Erythroblast (primary cell): ENCODE results near the gene CDH6.

ENCODE experiments used
- DNase-seq, 2 experiments: peaks; one replicate each; lab custom pipeline; 2025; lab: John Stamatoyannopoulos, UW
- GATA1 ChIP-seq: IDR thresholded peaks from 2 replicates; pipeline ENCODE4 v1.6.1; 2011; ENCODE audit warnings: low read depth, mild to moderate bottlenecking, control low read depth, low read length, moderate library complexity
- POLR2A ChIP-seq: IDR thresholded peaks from 2 replicates; pipeline ENCODE4 v1.6.1; 2011; ENCODE audit warnings: mild to moderate bottlenecking, low read length

CDH6 gene

DNA sequence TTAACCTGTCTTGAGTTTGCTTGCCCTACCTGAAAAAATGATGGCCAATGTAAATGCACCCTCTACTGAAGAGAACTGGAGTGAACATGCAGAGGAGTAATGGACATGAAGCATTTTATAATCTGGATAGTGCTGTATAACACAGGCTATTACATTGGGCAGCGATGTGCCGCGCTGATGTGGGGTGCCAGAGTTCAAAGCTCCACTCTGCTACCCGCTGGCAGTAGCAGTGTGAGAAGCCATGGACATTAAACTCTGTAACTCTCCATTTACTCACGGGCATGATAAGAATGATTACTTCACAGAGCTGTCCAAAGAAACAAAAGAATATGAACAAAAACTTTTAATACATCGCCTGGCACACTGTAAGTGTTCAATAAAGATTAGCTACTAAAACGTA is 7.5 kb upstream of the CDH6 start:
- TF ChIP-seq GATA1, result no peak
- no peak for TF ChIP-seq POLR2A
- DNase-seq, result no peak

DNA sequence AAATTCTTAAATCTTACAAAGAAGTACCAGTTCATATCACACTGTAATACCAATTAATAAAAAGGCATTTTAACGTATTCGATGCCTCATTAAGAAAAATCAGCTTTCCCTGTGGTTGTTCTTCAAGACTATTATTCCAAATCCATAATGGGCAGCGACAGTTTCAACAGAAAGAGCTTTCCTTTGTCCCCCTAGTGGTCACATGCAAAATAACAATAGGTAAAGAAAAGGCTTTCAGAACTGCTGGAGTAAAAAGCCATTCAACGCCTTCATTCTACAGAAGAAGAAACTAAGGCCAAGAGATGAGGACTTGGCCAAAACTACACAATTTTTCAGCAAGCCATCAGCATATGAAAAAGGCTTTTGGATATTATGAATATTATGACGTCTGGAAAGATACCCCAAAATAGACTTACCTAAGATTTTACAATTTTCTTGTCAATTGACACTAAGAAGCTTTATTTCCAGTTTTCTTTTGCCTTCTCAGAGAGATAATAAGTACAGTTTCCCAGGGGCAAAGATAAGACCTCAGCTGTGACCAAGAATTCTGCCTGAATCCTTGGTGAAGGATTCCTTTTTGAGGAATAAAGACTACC is 6.7 kb upstream of the CDH6 start:
- TF ChIP-seq POLR2A (no peak), GATA1 (no peak)
- DNase-seq, result peak; percentile 8 to 44

DNA sequence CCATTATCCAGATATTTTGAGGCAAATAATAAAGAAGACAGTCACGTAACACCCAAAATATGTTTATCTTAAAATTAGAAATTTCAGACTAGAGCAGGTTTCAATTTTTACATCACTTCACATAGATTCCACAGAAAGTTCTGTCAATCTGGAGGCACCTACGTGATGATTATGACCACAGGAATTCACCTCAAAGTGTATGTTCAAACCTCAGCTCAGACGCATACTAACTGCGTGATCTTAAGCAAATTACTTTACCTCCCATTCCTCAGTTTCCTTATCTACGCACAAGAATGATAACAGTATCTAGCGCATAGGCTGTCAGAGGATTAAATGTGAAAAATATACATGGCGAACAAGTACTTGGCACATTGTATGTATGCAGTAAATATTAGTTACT is 5.9 kb upstream of the CDH6 start:
- DNase-seq, result no peak
- TF ChIP-seq POLR2A (no peak), GATA1 (no peak)

DNA sequence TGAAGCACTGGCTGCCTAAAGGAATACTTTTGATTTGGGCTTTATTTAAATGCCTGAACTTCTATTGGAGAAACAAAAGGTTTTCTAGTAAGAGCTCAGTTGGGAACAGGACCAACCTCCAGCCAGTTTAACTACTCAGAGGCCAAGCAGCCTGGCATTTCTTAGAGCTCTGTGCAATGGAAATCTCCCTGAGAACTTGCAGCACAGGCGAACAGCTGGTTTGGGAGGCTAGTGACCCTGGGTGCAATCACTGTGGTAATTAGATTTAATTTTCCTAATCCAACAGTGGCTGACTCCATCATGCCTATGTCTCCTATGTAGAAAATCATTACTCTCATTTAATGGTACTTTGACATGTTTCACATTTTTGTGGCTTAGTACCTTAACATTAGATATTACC is 1.0 kb upstream of the CDH6 start:
- no peak for TF ChIP-seq GATA1
- TF ChIP-seq POLR2A, result no peak
- DNase-seq, result no peak

DNA sequence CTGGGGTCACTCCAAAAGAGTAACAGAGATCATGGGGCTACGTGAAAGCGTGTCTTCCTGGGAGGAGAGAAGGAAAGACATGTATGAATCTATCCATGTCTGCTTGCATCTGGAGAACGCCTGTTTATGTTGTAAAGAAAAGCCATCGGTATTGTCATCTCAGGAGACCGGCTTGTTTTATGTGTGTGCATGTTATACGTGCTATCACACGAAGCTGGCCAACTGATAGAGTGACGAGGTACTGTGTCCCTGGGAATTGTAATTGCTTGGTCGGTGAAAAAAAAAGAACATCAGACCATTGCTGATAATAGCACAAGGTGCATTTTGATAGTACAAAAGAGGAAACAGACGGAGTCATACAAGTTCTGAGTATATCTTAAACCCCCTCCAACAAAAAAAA is 370 bp upstream of the CDH6 start:
- TF ChIP-seq POLR2A, result no peak
- no peak for TF ChIP-seq GATA1
- no peak for DNase-seq

DNA sequence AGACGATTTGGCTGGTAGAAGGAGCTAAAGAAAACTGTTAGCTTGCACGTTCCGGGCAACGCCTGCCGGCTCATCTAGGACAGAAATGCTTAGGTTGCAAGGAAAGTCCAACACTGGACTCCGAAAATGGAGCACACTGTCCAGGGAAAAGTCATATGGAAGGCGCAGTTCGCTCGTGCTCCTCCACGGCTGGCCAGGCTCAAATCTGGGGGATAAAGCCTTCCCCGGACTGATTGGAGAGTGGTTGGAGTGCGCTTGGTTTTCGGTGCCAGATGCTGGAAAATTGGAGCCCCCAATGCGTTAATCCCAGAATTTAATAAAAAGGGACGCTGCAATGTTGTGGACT is 955 bp downstream of the CDH6 start:
- no peak for DNase-seq
- TF ChIP-seq GATA1, result no peak
- TF ChIP-seq POLR2A, result no peak

DNA sequence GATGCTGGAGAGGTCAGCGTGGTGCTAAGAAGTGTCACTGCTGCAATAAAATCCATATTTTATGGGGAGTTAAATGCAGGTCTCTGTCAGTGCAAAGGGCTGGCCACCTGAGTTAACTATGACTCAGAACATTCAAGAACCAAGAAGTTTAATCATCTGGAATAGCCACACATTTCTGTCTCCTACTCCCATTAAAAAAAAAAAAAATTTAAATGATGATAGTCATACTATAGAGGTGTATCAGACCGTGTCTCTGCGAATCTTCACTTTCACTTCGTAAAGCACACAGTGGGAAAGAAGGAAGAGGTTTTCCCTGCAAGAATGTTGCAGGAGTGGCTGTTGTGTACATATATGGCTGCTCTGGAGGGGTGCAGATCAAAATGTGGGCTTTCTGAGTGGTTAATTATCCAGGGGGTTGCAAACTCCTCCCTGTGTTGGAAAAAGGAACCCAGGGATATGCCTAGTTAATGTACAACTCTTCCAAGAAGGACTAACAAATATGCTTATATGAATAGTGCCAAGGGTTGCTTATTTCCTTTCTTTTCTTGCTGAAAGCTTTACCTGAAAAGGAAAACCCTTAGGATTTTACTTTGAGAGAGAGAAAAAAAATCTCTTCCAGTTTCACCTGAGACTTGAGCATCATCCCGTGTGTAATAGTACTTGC is 1.5 kb downstream of the CDH6 start:
- no peak for DNase-seq
- no peak for TF ChIP-seq GATA1
- no peak for TF ChIP-seq POLR2A

DNA sequence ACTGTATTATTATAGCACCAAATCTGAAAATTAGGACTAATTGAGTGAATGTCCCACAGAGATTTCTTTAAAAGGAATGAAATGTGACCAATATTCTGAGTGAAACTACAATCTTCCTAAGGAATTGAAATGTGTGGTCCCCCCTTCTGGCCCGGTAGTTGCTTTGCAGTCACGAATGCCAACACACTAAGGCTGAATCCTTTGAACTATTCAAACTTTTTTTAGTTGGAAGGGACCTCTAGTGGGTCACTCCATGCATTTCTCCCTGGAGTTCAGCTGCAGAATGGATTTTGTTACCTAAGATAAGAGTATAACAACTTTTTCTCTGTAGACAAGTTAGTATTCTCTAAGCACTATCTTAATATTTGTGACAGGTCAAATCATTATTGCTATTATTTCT is 2.8 kb downstream of the CDH6 start:
- no peak for TF ChIP-seq GATA1
- TF ChIP-seq POLR2A, result no peak
- DNase-seq, result no peak

DNA sequence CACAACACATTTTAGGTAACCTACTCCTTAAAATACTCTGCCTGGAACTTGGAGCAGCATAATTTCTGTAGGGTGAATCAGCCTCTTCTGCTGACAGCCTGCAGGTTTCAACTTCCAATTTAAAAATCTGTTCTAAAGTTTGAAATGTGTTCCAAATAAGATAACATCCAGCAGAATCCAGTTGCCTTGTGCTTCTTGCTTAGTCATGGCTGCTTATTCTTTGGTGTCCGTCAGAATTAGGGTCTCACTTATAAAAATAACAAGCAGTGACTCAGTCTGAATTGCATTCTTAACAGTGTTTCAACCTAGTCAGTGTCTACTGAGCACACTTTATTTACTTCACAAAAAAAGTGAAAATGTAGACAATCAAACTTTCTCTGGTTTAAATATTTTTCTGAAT is 3.7 kb downstream of the CDH6 start:
- no peak for DNase-seq
- TF ChIP-seq GATA1 (no peak), POLR2A (no peak)

DNA sequence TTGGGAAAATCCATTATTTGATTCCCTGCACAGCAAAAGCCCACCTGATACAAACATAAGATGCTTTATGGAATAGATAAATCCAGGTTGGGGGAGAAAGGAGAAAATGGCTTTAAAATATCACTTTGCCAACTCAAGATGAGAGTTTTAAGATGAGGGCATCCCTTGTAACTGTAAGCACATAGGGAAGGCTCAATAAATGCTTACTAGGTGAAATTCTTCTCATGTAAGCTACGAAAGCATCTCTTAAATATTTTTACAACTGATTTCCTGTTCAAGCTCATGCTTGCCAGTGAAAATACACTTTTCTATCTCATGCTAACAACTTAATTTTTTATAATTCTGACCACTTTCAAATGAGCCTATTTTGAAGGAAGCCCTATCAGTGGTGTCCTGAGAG is 11.5 kb downstream of the CDH6 start:
- TF ChIP-seq POLR2A (no peak), GATA1 (no peak)
- no peak for DNase-seq

DNA sequence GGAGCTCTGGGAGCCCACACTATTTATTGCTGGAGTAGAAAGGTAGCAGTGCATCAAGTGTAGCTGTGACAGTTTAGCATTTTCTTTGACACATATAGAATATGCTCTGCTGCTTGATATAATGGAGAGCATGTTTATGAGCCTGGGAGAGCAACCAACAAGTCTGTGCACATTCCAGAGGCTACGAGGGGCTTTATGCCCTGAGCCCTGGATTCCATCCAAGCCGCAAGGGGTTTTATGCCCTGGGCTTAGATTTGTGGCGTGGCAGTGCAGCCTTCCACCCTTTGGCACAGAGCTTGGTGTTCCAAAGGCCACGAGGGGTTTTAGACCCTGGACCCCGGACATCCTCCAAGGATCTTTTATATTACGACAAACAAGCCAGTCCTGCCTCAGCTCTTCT is 14.6 kb downstream of the CDH6 start:
- TF ChIP-seq GATA1, result no peak
- no peak for TF ChIP-seq POLR2A

DNA sequence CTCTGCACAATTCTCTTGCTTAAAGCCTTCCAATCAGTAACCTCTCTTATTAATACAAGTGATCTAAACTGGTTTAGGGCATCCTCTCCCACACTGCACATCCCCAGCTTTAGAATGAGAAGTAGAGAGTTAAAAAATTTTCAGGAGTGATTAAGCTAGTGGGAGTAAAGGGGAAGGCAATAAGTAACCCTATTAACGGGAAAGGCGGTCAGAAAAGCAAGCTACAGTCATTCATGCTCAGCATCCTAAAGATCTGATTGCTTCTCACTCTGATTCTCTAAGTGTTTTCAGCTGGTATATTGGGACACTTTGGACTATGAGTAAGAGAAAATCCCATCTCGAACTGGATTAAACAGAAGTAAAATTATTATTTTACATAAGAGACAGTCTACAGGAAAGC is 15.8 kb downstream of the CDH6 start:
- no peak for DNase-seq
- TF ChIP-seq POLR2A (no peak), GATA1 (no peak)

More for the DNA sequence above, 14.6 kb downstream of the CDH6 start:
- DNase-seq, result no peak

DNA sequence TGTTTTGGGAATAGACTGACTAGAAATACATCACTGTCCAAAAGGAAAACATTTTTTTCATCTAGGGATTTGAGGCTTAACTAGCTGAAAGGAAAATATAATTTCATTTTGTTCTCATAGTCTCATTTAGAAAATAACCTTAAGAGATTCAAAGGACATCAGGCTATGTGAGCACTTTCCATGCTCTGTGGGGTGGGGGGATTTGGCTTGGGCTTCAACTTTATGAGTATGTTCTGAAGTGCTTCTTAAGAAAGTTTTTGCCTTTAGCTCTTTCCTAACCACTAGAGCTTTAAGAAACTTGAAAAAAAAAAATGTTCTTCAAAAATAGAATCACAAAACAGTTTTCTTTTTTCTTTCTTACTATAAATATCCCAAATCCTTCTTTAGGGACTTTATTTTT is 17.6 kb downstream of the CDH6 start:
- TF ChIP-seq GATA1 (no peak), POLR2A (no peak)
- DNase-seq, result no peak

DNA sequence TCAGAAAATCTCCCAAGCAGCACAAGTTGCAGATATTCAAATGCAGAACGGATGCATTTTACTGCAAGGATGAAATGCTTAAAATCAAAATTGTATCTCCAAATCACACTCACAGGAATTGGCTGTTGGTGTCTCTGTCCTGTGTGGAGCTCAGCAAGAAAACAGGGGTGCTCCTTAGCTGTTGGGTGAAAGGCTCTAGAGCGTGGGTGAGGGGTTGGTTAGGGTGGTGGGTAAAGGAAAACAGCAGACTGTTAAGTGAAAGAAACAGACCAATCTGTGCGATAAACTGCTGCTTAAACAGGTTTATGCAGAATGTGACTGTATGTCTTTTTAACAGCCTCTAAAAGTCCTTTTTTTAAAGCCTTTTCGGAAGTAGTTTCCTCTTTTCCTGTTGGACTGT is 19.8 kb downstream of the CDH6 start:
- TF ChIP-seq GATA1 (no peak), POLR2A (no peak)
- no peak for DNase-seq

DNA sequence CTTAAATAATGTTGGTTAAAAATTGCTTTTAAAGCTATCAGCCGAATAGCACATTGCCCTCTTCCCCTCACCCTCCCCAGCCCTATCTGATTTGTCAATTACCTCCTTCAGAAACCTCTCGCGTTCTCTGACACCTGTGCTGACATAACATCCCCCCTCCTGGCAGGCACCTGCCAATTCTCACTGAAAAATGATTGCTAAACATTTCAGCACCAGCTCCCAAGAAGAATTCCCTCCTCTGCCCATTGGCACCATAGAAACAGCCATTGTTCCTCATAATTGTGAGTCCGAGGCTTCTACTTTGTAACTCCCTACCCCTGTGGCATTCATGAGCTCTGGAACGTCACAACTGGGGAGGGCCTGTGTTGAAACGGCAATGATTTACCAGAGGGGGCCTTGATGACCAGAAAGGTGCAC is 20.2 kb downstream of the CDH6 start:
- TF ChIP-seq POLR2A (no peak), GATA1 (no peak)

DNA sequence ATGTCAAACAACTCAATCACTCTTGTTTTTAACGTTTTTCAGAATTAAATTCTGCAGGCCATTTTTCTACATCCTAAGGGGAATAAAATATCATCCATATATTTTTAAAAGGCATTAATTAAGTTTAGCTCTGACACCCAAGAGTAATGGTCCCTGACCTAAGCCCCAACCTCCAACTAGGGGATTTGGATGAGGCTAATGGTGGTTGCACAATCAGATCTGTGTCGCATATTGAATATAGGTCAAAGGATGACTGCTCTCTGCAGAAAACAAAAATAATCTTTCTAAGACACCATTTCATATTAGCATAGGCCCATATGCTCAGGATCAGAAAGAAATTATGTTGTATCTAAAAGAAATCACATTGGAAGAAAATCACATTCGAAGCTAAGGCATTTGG is 20.7 kb downstream of the CDH6 start:
- DNase-seq, result no peak
- TF ChIP-seq POLR2A (no peak), GATA1 (no peak)

More for the DNA sequence above, 20.2 kb downstream of the CDH6 start:
- DNase-seq, result no peak
